Measurements from ENCODE around the gene KCNK4. TPM values are rescaled to one million over a fixed set of nuclear protein-coding genes. Genes with fewer than 3 reads are reported as not detected.
A peak's percentile ranks its signal among the peaks of the same experiment; 100 is the strongest.

The KCNK4 gene
- total RNA-seq, 1 experiment from 2014 or later, result 0.23 TPM

- peak; percentile 79 for DNase-seq (ENCODE audit: low read depth)
These were observed 22.8 kb upstream of the KCNK4 start for GRCh38 chr11:64268025-64268892.

- no peak for DNase-seq (ENCODE audit: low read depth)
These were observed 22.1 kb upstream of the KCNK4 start for GRCh38 chr11:64268893-64269539.

DNA sequence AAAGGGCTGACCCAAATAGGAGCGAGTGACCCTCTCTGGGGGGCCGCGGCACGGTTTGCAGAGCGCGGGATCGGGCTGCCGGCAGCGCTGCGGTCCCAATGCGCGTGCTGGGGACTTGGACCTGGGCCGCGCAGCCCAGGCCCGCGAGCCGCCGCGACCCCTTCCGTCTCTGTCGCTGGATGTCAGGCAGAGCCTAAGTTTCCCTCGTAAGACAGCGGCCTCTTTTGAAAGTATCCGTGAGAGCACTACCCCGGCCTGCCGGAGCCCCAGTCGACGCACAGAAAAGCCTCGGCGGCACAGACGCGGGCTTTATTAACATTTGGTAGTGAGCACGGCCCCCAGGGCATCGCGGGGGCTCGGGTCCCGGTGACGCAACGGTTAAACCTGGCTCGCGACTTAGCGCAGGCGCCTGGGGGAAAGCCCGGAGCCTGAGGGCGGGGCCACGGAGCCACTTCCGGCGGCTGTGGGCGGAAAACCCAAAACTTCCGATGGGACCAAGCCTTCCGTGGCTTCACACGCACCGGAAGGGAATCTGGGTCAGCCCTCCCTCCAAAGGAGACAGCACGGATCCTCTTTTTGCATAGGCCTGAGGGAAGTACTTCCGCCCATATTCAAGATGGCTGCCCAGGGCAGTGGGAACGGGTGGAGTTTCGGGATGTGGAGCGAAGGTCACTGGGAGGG, 21.4 kb upstream of the KCNK4 start:
- DNase-seq (ENCODE audit: low read depth), result peak; percentile 99

- DNase-seq (ENCODE audit: low read depth), result no peak
These were observed 15.9 kb upstream of the KCNK4 start for GRCh38 chr11:64275031-64275800.

DNA sequence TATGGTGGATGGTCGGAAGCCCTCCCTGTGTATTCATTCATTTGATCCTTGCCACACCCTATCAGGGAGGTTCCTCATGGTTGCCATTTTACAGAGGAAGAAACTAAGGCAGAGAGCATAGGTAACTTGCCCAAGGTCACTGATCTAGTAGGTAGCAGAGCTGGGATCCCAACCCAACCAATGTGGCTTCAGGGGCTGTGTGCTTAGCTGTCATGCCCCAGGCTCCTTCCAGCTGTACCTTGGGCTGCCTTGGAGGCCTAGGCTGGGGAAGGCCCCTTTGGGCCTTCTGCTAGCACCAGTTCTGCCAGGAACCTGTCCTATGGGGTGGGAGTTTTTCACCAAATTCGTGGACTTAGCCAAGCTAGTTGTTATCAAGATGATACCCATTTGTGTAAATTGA, 15.3 kb upstream of the KCNK4 start:
- no peak for DNase-seq (ENCODE audit: low read depth)

GRCh38 chr11:64276653-64277431, 14.3 kb upstream of the KCNK4 start:
- DNase-seq (ENCODE audit: low read depth), result peak; percentile 84

- DNase-seq (ENCODE audit: low read depth), result no peak
These were observed 12.4 kb upstream of the KCNK4 start for GRCh38 chr11:64278576-64279190.

- no peak for DNase-seq (ENCODE audit: low read depth)
These were observed 8.9 kb upstream of the KCNK4 start for GRCh38 chr11:64281957-64282770.

- DNase-seq (ENCODE audit: low read depth), result no peak
These were observed 8.0 kb upstream of the KCNK4 start for GRCh38 chr11:64283092-64283491.

DNA sequence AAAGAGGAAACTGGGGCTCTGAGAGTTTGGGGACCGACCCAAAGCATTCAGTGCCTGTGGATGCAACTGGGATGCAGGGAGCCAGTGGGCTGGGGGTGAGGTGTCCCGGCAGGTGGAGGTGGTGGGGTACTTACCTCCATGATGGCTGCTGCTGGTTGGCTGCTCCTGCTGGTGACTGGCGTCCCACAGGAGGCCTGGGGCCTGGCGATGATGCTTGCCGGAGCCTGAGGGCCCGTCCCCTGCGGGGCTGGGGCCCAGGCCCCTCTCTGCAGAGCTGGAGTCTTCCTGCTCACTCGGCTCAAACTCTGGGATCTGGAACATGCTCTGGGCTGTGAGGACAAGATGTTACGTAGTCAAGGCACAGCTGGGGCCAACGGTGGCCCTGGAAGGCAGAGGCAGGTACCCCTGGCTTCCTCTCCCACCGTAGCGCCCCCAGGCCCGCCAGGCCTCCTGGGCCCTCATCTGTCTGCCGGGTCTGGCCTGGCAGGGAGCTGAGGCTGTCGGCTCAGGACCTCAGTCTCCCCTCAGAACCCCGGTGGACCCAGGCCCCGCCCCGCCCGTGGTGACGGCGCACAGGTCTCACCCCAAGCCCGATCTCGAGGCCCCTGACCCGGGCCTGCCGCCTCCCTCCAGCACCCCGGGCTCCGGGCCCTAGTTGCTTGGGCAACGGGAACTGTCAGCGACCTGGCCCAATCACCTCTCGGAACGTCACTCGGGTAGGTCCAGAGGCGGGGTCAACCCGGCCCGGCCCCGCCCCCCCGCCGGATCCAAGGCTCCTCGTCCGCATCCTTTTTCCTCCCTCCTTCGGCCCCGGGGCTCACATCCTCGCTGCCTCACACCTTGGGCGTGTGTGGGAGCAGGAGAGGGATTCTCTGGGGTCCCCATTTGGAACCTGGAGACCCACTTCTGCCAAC, 6.8 kb upstream of the KCNK4 start, which contains the start of gene BAD:
BAD (minus strand) TSS at position 618 of the 914 bp plus-strand sequence; CDS start at position 321, 297 bp downstream.
- DNase-seq (ENCODE audit: low read depth), result peak; percentile 95

DNA sequence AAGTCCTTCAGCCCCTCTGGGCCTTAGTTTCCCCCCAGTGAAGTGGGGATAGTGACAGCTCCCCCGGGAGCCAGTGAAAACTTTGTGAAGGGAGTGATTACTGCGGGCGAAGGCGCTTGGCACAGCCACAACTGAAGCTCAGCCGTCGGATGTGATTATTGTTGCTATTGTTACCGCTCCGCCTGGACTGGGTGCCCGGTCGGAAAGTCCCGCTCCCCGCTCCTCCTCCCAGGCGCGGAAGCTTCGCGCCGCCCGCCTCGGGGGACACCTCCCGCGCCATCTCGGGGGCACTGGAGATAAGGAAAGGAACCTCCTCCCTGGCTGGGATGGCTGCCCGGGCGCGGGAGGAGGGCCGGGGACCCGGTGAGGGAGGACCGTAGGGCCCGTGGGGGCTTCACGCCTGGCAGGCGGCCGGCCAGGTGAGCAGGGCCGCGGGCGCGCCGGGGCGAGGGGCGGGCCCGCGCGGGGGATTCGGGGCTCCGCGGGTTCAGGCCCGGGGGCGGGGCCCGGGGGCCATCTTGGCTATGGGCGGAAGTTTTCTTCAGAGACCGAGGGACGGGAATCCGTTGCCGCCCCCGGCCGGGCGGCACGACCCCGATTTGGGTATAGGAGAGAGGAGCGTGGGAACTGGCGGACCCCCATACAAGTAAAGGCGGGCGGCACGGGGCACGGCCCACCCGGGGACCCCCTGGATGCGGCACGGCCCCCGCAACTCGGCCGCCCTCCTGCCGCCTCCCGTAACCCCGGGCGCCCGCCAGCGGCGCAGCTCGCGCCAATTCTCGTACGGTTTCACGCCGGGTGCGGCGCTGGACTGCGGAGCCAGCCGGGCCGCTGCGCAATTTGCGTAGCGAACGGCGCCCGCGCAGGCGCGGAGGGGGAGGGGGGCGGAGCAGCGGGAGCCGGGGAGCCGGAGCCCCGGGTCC, 5.9 kb upstream of the KCNK4 start, which contains the start of gene GPR137:
GPR137 (plus strand) TSS at position 887 of the 923 bp plus-strand sequence. CDS start 677 bp downstream, outside the sequence.
- peak; percentile 77 for DNase-seq (ENCODE audit: low read depth)

- peak; percentile 33 for DNase-seq (ENCODE audit: low read depth)
These were observed 5.0 kb upstream of the KCNK4 start for GRCh38 chr11:64285885-64286800.

DNA sequence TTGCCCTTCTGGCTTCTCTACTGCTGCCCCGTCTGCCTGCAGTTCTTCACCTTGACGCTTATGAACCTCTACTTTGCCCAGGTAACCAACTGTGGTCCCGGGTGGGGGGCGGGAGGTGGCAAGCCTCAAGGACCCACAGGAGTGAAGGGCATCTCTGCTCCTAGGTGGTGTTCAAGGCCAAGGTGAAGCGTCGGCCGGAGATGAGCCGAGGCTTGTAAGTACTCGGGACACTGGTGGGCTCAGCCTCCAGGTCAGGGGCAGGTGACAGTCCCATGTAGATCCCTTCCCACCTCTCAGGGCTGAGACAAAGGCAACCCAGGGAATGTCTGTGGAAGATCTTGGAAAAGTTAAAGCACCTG, 4.3 kb upstream of the KCNK4 start:
- no peak for DNase-seq (ENCODE audit: low read depth)

DNA sequence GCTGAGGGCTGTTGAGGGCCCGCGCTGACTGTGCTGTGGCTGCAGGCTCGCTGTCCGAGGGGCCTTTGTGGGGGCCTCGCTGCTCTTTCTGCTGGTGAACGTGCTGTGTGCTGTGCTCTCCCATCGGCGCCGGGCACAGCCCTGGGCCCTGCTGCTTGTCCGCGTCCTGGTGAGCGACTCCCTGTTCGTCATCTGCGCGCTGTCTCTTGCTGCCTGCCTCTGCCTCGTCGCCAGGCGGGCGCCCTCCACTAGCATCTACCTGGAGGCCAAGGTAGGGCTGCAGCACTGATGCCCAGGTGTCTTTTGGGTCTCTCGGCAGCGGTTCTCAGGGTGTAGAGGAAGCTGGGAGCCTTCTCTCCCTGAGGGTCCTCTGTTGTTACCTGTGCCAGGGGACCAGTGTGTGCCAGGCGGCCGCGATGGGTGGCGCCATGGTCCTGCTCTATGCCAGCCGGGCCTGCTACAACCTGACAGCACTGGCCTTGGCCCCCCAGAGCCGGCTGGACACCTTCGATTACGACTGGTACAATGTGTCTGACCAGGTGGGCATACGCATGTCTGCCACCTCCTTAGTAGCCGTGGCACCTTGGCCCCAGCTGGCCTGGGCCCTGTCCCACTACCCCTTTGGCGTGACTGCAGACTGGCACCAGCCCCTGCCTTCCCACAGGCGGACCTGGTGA, 3.3 kb upstream of the KCNK4 start:
- no peak for DNase-seq (ENCODE audit: low read depth)

- DNase-seq (ENCODE audit: low read depth), result no peak
These were observed 2.8 kb upstream of the KCNK4 start for GRCh38 chr11:64288353-64288750.
